Renal cortex interstitium (tissue), 11 donors: Measurements from ENCODE around the gene ZNF346. TPM values are rescaled to one million over a fixed set of nuclear protein-coding genes. Genes with fewer than 3 reads are reported as not detected.
A peak's percentile ranks its signal among the peaks of the same experiment; 100 is the strongest.

Experiments used
- DNase-seq, 11 donors: peaks; one replicate each; pipeline ENCODE4 v3.0.0-alpha.2; 2013; ENCODE audit warnings: low read depth in 9 of 11, low spot score in 4 of 11; ENCODE audit errors: extremely low read depth in 1 of 11
- polyA plus RNA-seq, 3 donors: library from polyadenylated mRNA; unstranded; fragments of 120-200 nt; gene quantifications; one replicate each; pipeline ENCODE4 v1.2.1, GENCODE V29; 2013; ENCODE audit not compliant: insufficient read length in 3 of 3

The ZNF346 gene
- polyA plus RNA-seq, 3 donors: 22.2 to 26.6 (median 24.5) TPM

DNA sequence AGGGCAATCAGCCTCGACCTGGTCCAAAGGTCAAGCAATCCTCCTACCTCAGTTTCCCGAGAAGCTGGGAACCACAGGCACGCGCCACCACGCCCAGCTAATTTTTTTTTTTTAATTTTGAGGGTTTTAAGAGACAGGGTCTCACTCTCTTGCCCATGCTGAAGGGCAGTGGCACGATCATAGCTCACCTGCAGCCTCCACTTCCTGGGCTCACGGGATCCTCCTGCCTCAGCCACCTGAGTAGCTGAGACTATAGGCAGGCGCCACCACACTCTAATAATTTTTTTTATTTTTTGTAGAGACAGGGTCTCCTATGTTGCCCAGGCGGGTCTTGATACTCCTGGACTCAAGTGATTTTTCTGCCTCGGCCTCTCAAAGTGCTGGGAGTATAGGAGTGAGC, 17.5 kb upstream of the ZNF346 start:
- no peak for DNase-seq

DNA sequence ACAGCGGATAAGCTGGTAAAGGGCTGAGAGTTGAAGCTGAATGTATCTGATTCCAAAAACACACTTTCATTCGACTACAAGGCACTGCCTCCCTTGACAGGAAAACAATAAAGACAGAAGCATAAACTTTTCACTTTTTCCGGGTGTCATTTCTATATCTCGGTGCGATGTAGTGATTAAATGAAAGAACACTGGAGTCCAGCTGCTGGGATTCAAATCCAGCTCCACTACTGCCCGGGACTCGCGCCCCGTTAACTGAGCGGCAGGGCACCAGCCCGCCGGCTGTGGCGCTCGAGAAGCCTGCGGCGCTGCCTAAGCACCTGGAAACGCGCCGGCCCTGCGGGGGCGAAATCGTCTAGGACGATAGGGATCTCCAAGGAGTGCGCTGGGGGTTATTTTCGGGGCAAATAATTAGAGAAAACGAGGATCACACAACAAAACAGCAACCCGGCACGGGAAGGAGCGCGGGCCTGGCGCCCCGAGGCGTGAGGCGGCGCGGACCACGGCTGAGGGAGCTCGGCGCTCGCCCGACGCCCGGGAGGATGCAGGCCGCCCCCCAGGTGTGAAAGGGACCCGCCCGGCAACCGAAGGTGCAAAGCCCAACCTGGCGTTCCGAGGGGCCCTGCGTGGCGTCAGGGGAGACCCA, 16.8 kb upstream of the ZNF346 start:
- peak in 6 of 11 donors; percentile 39 to 56 (median 50) for DNase-seq

DNA sequence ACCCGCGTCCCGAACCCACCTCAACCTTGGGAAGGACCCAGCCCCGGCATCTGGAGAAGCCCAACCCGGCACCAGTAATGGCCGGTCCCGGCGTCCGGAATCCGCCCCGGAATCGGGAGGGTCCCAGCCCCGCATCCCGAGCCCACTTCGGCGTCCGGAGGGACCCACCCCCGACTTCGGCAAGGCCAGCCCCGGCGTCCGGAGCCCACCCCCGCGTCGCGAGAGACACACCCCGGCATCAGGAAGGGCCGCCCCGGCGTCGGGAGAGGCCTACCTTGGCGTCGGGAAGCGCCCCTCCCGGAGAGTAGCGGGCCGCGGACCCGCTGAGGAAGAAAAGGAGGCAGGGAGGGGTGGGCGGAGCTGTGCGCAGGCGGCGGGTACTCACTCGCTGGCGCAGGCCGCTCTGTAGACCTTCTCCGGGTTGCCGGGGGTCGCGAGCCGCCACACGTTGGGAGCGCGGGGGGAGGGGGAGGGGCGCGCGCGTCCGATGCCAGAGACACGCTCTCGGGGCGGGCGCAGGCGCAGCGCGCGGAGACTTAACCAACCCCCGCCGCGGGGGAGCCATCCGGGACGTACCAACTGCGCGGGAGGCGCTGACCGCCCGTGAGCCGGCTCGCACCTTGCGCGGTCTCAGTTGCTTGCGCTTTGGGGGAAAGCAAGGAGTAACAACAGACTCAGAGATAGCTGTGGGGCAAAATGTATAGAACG, 16.1 kb upstream of the ZNF346 start, which contains the start of gene UIMC1:
Gene UIMC1 (minus strand): TSS at position 515 of the 708 bp plus-strand sequence. CDS start 24,164 bp downstream, outside the sequence.
- peak; percentile 78 to 93 (median 89) for DNase-seq

DNA sequence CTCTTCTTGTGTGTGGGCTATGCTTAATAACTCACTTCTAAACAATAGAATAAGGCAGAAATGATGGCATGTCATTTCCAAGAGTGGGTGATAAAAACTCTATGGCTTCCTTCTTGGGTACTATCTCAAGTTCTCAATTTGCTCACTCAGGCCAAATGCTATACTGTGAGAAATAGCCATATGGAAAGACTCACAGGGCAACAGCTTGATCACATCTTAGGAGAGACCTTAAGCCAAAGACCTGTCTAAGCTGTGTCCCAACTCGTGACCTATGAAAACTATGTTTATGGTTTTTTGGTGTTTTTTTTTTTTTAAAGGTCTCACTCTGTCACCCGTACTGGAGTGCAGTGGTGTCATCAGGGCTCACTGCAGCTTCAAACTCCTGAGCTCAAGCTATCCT, 13.8 kb upstream of the ZNF346 start:
- DNase-seq: peak in 1 of 11 donors; percentile 39

DNA sequence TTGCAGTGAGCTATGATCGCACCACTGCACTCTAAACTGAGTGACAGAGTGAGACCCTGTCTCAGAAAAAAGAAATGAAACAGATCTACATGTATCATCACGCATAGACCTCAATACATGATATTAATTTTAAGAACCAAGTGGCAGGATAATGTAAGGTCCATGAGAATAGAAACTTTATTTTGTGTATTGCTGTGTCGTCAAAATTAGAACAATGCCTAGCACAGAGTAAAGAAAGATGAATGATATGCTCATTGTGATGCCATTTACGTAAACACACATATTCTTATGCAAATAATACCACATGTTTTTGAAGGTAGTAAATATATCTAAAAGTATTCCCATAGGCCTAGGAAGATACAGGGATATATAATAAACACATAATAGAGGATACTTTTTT, 12.3 kb upstream of the ZNF346 start:
- no peak for DNase-seq

DNA sequence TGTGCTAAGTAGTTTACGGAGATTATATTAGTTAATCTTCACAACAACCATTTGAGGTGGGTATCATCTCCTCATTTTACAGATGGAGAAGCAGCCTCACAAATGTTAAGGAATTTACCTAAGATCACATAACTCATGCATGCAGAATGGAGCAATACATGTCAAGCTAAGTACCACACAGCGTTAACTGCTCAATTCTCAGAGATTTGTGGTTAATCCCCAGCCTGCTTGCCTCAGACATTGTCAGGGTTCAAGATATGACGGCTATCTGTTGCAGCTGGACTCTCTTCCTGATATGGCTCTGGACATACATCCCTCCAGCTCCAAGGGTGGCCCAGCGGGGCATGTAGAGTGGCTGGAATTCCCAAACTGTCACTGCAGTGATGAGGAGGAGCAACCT, 7.3 kb upstream of the ZNF346 start:
- no peak for DNase-seq

DNA sequence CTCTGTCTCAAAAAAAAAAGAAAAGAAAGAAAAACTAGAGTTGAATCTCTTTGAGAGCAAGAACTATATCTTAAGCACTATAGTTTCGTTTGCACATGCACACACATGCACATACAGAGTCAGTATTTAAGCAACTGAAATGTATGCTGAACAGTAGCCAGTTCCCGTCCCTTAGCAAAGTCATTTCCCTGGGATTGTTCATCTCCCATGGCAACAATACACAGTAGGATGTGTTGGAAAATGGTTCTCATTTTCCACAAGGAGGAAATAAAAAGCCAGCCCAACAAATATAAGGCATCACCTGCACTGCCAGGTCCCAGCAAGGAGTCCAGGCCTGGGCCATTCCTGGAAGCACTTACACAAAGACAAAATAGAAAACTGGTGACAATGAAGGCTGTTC, 4.2 kb upstream of the ZNF346 start:
- no peak for DNase-seq

DNA sequence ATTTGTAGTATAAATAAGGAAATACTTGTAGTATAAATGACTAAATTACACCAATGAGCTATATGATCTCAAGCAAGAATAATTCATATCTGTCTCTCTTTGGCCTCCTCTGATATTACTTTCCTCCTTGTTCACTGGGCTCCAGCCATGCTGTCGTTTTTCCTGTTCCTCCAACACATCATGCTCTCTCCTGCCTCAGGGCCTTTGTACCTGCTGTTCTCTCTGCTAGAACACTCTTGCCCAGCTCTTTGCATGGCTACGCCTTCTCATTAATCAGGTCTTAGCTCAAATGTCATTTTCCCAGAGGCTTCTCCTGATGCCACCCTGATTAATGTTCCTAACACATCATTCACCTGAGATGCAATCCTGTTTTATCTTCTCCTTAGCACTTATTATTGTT, 2.5 kb upstream of the ZNF346 start:
- DNase-seq: no peak

DNA sequence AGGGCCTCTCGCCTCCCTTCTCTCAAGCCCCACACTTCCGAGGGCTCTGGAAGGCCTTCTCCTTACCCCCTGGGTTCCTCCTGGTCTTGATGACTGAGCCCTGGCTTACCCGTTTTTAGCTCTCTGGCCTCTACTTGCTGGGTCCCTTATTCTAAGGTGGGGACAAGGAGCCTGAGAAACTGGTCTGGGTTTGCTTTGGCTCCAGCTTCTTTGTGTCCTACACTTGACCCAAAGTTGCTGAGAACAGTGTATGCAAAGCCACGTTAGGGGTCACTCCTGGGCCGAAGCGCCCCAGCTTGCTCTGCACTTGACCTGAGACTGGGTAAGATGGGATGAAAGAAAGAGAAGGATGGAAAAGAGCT, 788 bp downstream of the ZNF346 start:
- peak in 1 of 11 donors; percentile 15 for DNase-seq

DNA sequence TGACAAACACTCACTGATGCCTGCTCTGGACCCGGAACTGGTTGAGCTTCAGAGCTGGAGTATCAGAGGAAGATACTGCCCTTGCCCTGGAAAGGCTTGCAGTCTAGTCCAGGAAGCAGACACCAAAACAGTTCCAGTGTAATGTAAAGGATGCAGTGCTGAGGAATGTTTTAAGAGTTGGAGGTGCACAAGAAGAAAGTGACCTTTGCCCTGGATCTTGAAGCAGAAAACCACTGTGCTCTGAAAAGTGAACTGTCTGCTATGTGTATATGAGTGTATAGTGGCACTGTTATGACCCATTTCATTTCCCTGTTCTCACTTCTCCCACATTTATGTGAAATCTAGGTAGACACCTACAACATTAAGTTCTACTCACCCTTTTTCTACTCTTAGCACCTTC, 2.1 kb downstream of the ZNF346 start:
- no peak for DNase-seq

DNA sequence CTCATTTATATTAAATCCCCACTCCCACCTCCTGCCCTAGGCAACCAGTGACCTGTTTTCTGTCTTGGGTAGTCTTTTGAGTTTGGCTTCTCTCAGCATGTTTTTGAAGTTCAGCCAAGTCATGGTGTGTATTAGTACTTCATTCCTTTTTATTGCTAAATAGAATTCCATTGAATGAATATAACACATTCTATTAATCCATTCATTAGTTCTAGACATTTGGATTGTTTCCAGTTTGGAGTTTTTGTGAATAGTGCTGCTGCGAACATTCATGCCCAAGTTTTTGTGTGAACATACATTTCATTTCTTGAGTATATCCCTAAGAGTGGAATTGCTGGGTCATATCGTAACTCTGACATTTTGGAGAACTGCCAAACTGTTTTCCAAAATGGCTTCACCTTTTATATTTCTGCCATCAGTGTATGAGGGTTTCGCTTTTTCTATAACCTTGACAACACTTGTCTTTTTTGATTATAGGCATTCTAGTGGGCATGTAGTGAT, 2.7 kb downstream of the ZNF346 start:
- DNase-seq: no peak

DNA sequence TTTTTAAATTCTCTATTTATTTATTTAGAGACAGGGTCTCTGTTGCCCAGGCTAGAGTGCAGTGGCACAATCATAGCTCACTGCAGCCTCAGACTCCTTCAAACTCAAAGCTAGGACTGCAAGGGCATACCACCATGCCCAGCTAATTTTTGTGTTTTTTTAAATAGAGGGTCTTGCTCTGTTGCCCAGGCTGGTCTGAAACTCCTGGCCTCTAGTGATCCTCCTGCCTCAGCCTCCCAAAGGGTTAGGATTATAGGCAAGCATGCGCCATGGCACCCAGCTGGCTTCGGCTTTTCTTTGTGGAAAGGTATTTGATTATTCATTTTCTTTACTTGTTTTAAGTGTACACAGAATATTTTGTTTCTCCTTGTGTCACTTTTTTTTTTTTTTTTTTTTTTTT, 5.2 kb downstream of the ZNF346 start:
- no peak for DNase-seq

DNA sequence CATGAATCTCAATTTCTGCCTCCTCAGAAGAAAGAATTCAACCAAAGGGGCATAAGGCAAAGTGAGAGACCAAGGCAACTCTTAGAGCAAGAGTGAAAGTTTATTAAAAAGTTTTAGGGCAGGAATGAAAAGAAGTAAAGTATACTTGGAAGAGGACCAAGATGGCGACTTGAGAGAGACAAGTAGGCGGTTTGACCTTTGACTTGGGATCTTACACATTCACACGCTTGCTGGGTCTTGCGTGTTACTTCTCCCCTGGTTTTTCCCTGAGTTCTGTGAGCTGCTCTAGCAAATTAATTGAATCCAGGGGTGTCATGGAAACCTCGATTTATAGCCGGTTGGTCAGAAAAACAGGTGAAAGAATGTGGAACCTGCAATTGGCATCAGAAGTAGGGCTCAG, 7.0 kb downstream of the ZNF346 start:
- no peak for DNase-seq

DNA sequence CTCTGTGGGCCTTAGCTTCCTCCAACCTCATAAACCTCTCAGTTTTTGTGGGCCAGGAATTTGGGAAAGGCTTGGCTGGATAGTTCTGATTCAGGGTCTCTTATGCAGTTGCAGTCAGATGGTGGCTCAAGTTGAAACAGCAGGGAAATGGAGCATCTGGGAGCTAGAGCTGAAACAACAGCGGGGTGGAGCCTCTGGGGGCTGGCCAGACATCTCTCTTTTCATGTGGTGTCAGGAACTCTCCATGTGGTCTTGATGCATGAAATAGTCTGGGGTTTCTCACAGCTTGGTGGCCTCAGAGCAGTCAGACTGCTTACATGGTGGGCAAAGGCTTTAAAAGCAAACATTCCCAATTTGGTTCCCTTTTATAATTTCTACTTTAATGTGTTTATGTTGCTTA, 13.5 kb downstream of the ZNF346 start:
- DNase-seq: peak in 6 of 11 donors; percentile 12 to 38 (median 25)

DNA sequence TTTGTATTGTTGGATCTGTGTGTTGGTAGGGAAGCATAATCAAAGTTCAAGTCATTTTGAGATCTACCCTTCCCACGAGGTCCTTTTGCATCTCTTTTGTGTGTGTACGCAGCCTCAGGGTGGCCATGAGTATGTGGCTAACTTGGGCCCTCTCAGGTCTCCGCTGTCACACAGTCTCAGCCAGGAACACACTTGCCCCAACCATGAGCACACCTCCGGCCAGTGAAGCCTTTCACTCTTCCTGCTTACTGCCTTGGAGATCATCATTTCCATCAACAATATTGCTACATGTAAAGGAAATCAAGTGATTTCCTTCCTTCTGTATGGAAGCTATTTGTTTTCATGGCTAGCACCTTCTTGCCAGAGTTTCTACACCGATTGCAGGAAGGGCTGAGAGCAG, 13.9 kb downstream of the ZNF346 start:
- DNase-seq: no peak

DNA sequence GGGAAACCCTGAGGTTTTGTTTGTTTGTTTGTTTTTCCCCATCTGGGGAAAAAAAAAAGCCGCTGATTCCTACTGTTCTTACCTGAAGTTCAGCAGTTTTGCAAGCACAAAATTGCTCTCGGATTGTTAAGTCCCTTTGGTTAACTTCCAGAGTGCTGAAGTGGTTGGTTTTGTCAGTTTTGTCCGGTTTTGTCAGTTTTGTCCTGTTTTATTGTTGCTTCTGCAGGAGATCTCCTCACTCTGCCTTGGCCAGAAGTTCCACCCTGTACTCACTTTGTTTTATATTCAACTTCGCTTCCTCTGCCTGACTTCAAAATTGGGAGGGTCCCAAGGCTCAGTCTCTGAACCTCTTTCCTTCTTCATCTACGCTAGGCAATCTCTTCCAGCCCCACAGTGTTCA, 14.4 kb downstream of the ZNF346 start:
- no peak for DNase-seq

DNA sequence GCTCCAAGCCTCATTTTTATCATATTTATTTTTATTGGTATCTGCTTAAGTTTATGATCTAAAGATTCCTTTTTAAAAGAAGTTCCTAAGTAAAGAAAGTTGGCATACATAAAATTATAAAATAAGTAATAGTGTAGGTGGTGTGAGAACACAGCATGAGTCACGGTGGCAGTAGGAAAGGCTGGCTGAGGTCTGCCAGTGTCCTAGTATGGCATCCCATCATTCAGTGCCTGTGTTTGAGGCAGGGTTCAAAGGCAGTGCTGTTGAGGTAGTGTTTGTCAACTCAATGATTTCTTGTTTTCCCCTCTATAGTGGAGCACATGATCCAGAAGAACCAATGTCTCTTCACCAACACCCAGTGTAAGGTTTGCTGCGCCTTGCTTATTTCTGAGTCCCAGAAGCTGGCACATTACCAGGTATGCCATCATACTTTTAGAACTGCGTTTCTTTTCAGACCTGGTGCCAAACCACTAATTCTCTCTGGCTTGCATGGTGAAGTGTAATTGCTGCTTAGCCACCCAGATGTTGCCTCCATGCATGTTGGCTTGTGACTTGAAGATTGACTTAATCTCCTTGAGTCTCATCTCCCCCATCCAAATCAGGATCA, 18.4 kb downstream of the ZNF346 start:
- DNase-seq: no peak

DNA sequence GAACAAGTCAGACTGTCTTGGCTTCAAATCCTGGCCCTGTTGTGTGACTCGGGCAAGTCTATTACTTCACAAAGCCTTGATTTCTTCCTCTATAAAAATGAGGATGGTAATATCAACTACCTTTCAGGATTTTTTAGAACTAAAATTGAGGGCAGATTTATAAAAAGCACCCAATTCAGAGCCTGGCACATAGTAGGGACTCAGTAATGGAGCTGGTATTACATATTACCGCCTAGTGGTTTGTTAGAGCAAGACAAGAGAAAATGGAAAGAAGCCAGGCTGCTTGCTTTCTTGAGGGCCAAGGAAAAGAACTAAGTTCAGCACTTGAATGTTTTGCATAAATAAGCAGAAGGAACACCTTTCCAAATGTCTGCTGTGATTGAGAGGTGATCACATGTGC, 19.4 kb downstream of the ZNF346 start:
- DNase-seq: no peak

DNA sequence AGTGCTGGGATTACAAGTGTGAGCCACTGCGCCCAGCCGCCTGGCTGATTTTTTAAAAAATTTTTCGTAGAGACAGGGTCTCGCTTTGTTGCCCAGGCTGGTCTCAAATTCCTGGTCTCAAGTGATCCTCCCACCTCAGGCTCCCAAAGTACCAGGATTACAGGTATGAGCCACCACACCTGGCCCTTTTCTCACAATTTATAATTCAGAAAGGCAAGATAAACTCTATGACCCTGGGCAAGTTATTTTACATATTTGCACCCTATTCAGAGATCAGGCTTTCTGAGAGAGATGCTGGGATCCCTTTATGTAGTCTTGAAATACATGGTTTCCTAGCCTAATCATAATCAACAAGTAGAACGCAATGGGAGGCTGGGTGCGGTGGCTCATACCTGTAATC, 20.6 kb downstream of the ZNF346 start:
- no peak for DNase-seq

DNA sequence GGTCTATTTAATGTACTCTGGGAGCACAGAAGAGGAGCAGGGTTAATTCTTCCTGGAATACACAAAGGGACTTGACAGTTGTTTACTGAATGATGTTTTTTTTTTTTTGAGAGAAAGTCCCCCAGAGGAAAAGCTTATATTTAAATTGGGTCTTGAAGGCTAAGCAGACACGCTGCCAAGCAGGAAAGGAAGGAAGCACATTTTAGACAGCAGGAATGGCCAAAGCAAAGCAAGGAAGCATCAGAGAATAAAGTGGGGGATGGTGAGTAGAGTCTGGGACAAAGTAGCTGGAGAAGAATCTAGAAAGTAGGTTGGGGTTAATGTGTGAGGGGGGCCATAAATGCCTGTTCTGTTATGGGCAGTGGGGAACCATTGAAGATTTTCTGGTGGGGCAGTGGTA, 21.5 kb downstream of the ZNF346 start:
- DNase-seq: no peak
